ENCODE measurements around the gene BMP7.

The BMP7 gene

DNA sequence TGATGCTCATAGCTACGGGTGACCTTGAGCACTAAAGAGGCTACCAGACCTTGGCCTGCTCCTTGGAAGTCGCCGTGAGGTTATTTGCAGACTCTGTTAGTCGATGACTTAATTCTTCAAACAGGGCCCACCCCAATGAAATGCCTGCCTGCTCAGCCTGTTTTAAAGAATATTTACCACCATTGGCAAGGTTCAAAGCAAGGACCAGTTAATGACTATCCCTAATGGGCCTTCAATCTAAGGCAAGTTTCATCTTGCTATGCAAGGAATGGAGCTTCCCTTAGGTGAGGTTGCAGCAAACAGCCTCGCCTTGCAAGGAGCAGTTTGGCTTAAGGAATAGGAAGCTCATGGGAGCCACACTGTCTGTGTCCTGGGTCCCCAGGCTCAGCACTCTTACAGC lies 40.3 kb upstream of the BMP7 start:
- no peaks in the 10 kb centered on the region for H3K4me1 ChIP-seq (ENCODE audit: control insufficient read depth in 1 of 2, insufficient read depth in 2 of 2, low read length in 2 of 2)
- peaks cover 0 to 3% of the 10 kb centered on the region in 2 donors for H3K27me3 ChIP-seq (ENCODE audit: control insufficient read depth in 1 of 2, insufficient read depth in 2 of 2, low read length in 2 of 2)
- no peaks in the 10 kb centered on the region for H3K9me3 ChIP-seq (ENCODE audit: control insufficient read depth in 1 of 2, low read length in 2 of 2)
- H3K27ac ChIP-seq (ENCODE audit: low read depth, low read length) = no peak overlapping the region
- no peak overlapping the region for H3K4me3 ChIP-seq (ENCODE audit: low read depth in 1 of 2, low read length in 2 of 2)
- H3K9ac ChIP-seq (ENCODE audit: low read depth in 1 of 2, low read length in 2 of 2) = no peak overlapping the region
- no peaks in the 10 kb centered on the region for H3K36me3 ChIP-seq (ENCODE audit: control insufficient read depth in 1 of 2, insufficient read depth in 2 of 2, low read length in 2 of 2)

DNA sequence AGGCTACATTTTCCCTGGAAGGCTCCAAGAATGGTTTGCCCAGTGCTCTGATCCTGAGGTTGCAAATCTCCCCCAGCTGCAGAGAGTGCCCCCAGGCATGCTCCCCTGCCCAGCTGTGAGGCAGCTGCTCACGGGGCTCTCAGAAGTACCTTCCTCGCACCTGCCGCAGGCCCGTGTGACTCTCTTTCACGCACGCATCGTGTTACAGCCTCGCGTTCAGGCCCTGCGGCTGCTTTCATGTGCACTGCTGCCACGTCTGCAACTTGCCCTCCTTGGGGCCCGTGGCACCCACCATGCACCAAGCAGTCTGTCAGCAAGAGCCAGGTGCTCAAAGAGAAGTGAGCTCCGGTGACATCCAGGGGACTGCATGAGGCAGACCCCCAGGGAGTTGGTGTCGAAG lies 34.6 kb upstream of the BMP7 start:
- Histone ChIP-seq H3K4me3 (ENCODE audit: low read depth in 1 of 2, low read length in 2 of 2) (no peak overlapping the region), H3K4me1 (ENCODE audit: control insufficient read depth in 1 of 2, insufficient read depth in 2 of 2, low read length in 2 of 2) (no peaks in the 10 kb centered on the region), H3K9ac (ENCODE audit: low read depth in 1 of 2, low read length in 2 of 2) (no peak overlapping the region), H3K27me3 (ENCODE audit: control insufficient read depth in 1 of 2, insufficient read depth in 2 of 2, low read length in 2 of 2) (peaks cover 0 to 3% of the 10 kb centered on the region in 2 donors), H3K36me3 (ENCODE audit: control insufficient read depth in 1 of 2, insufficient read depth in 2 of 2, low read length in 2 of 2) (no peaks in the 10 kb centered on the region), H3K27ac (ENCODE audit: low read depth, low read length) (no peak overlapping the region), H3K9me3 (ENCODE audit: control insufficient read depth in 1 of 2, low read length in 2 of 2) (no peaks in the 10 kb centered on the region)

DNA sequence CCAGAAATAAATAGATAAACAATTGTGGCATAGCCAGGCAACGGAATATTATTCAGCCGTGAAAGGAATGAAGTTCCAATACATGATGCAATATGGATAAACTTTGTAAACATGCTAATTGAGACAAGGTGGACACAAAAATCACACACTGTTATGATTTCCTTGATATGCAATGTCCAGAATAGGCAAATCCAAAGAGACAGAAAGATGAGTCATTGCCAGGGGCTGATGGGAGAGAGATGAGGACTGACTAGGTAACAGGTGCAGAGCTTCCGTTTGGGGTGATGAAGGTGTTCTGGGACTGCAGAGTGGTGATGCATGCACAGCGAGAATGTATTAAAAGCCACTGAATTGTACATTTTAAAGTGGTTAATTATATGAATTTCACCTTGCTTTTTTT lies 32.0 kb upstream of the BMP7 start:
- H3K9me3 ChIP-seq (ENCODE audit: control insufficient read depth in 1 of 2, low read length in 2 of 2) = no peaks in the 10 kb centered on the region
- no peak overlapping the region for H3K9ac ChIP-seq (ENCODE audit: low read depth in 1 of 2, low read length in 2 of 2)
- peaks cover 0 to 3% of the 10 kb centered on the region in 2 donors for H3K27me3 ChIP-seq (ENCODE audit: control insufficient read depth in 1 of 2, insufficient read depth in 2 of 2, low read length in 2 of 2)
- H3K36me3 ChIP-seq (ENCODE audit: control insufficient read depth in 1 of 2, insufficient read depth in 2 of 2, low read length in 2 of 2) = no peaks in the 10 kb centered on the region
- H3K4me3 ChIP-seq (ENCODE audit: low read depth in 1 of 2, low read length in 2 of 2) = no peak overlapping the region
- no peak overlapping the region for H3K27ac ChIP-seq (ENCODE audit: low read depth, low read length)
- no peaks in the 10 kb centered on the region for H3K4me1 ChIP-seq (ENCODE audit: control insufficient read depth in 1 of 2, insufficient read depth in 2 of 2, low read length in 2 of 2)

DNA sequence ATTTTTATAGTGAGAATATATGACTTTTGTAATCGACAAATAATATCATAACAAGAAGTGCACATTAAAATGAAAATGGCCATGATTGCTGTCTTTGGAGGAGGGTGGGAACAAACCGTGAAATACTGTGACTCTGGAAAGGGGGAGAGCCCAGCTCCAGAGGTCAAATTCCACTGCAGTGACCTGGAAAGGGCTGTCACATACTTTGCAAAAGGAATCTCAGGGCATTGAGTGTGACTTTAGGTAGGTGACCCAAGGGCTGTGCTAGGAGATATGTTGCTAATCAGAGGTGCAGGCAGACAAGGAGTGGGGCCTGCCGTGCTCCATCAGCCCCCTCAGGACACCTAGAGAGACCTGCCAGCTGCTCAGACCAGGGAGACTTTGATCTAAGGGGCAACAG lies 28.1 kb upstream of the BMP7 start:
- H3K27ac ChIP-seq (ENCODE audit: low read depth, low read length) = no peak overlapping the region
- H3K4me3 ChIP-seq (ENCODE audit: low read depth in 1 of 2, low read length in 2 of 2) = no peak overlapping the region
- H3K9me3 ChIP-seq (ENCODE audit: control insufficient read depth in 1 of 2, low read length in 2 of 2) = no peaks in the 10 kb centered on the region
- peaks cover 0 to 11% of the 10 kb centered on the region in 2 donors for H3K27me3 ChIP-seq (ENCODE audit: control insufficient read depth in 1 of 2, insufficient read depth in 2 of 2, low read length in 2 of 2)
- H3K4me1 ChIP-seq (ENCODE audit: control insufficient read depth in 1 of 2, insufficient read depth in 2 of 2, low read length in 2 of 2) = no peaks in the 10 kb centered on the region
- no peaks in the 10 kb centered on the region for H3K36me3 ChIP-seq (ENCODE audit: control insufficient read depth in 1 of 2, insufficient read depth in 2 of 2, low read length in 2 of 2)
- H3K9ac ChIP-seq (ENCODE audit: low read depth in 1 of 2, low read length in 2 of 2) = no peak overlapping the region

DNA sequence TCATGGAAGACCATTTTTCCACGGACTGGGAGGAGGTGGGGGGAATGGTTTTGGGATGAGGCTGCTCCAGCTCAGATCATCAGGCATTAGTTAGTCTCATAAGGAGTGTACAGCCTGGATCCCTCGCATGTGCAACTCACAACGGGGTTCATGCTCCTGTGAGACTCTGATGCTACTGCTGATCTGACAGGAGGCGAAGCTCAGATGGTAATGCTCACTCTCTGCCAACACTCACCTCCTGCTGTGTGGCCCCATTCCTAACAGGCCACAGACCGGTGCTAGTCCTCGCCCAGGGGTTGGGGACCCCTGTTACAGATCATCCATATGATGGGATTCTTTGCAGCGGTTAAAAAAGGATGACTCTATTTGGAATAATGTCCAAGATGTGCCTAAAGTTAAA lies 27.6 kb upstream of the BMP7 start:
- Histone ChIP-seq H3K9me3 (ENCODE audit: control insufficient read depth in 1 of 2, low read length in 2 of 2) (no peaks in the 10 kb centered on the region), H3K9ac (ENCODE audit: low read depth in 1 of 2, low read length in 2 of 2) (no peak overlapping the region), H3K4me1 (ENCODE audit: control insufficient read depth in 1 of 2, insufficient read depth in 2 of 2, low read length in 2 of 2) (no peaks in the 10 kb centered on the region), H3K36me3 (ENCODE audit: control insufficient read depth in 1 of 2, insufficient read depth in 2 of 2, low read length in 2 of 2) (no peaks in the 10 kb centered on the region), H3K27ac (ENCODE audit: low read depth, low read length) (no peak overlapping the region), H3K4me3 (ENCODE audit: low read depth in 1 of 2, low read length in 2 of 2) (no peak overlapping the region), H3K27me3 (ENCODE audit: control insufficient read depth in 1 of 2, insufficient read depth in 2 of 2, low read length in 2 of 2) (peaks cover 0 to 12% of the 10 kb centered on the region in 2 donors)

DNA sequence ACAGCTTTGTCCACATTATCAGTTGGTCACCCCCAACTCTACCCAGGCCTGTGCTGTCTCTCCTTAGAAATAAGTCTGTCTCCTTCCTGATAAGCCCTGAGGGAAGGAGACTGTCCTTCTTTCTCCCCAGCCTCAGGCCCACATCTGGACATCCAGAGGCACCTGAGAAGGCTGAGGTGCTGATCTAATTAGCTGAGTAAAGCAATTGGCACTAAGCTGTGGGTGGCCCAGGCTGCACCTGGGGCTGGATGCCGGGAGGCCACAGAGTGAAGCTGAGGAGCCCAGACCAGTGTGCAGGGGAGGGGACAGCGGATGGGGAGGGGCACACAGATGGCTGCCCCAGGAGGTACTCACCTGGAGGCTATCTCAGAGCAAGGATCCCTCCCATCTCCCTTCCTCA lies 26.2 kb upstream of the BMP7 start:
- no peaks in the 10 kb centered on the region for H3K9me3 ChIP-seq (ENCODE audit: control insufficient read depth in 1 of 2, low read length in 2 of 2)
- H3K4me3 ChIP-seq (ENCODE audit: low read depth in 1 of 2, low read length in 2 of 2) = no peak overlapping the region
- peaks cover 0 to 19% of the 10 kb centered on the region in 2 donors for H3K27me3 ChIP-seq (ENCODE audit: control insufficient read depth in 1 of 2, insufficient read depth in 2 of 2, low read length in 2 of 2)
- H3K36me3 ChIP-seq (ENCODE audit: control insufficient read depth in 1 of 2, insufficient read depth in 2 of 2, low read length in 2 of 2) = no peaks in the 10 kb centered on the region
- H3K27ac ChIP-seq (ENCODE audit: low read depth, low read length) = no peak overlapping the region
- peaks cover 0 to 7% of the 10 kb centered on the region in 2 donors for H3K4me1 ChIP-seq (ENCODE audit: control insufficient read depth in 1 of 2, insufficient read depth in 2 of 2, low read length in 2 of 2)
- no peak overlapping the region for H3K9ac ChIP-seq (ENCODE audit: low read depth in 1 of 2, low read length in 2 of 2)

DNA sequence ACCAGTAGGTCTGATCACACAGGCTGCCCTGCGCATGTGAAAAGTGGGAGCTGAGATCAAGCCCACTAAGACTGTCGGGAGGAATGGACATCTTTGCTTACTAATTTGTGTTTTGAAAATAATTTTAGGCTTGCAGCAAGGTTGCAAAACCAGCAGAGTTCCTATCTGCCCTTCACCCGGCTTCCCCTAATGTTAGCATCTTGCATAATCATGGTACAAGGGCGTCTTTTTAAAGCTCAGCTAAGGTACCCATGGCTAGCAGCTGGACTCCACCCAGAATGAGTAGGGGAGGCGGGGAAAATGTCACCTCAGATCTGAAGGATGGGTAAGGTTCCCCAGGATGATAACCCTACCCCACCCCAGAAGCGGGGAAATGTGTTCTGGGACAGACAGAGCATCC lies 25.3 kb upstream of the BMP7 start:
- H3K9ac ChIP-seq (ENCODE audit: low read depth in 1 of 2, low read length in 2 of 2) = no peak overlapping the region
- H3K36me3 ChIP-seq (ENCODE audit: control insufficient read depth in 1 of 2, insufficient read depth in 2 of 2, low read length in 2 of 2) = no peaks in the 10 kb centered on the region
- H3K27ac ChIP-seq (ENCODE audit: low read depth, low read length) = no peak overlapping the region
- peaks cover 5 to 25% of the 10 kb centered on the region in 2 donors for H3K27me3 ChIP-seq (ENCODE audit: control insufficient read depth in 1 of 2, insufficient read depth in 2 of 2, low read length in 2 of 2)
- peaks cover 0 to 7% of the 10 kb centered on the region in 2 donors for H3K4me1 ChIP-seq (ENCODE audit: control insufficient read depth in 1 of 2, insufficient read depth in 2 of 2, low read length in 2 of 2)
- H3K9me3 ChIP-seq (ENCODE audit: control insufficient read depth in 1 of 2, low read length in 2 of 2) = no peaks in the 10 kb centered on the region
- H3K4me3 ChIP-seq (ENCODE audit: low read depth in 1 of 2, low read length in 2 of 2) = no peak overlapping the region

DNA sequence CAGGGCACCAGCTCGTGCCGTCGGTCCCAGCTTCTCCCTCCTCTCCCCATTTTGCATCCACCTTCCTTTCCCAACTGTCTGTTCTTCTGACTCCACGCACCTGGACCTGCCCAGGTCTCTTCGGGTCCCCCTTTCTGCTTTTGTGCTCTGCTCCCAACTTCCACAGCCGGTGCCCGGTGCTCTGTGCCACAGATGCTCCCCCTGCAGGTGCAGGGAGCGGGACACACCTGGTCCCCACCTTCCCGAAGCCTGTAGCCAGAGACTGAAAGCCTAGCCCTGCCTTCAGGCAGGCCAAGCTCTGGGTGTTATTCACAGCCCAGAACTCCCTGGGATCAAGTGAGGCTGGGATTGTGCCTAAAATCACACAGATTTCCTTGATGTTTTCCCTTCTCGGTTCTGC lies 24.6 kb upstream of the BMP7 start:
- H3K27ac ChIP-seq (ENCODE audit: low read depth, low read length) = no peak overlapping the region
- no peaks in the 10 kb centered on the region for H3K9me3 ChIP-seq (ENCODE audit: control insufficient read depth in 1 of 2, low read length in 2 of 2)
- no peak overlapping the region for H3K9ac ChIP-seq (ENCODE audit: low read depth in 1 of 2, low read length in 2 of 2)
- peaks cover 5 to 25% of the 10 kb centered on the region in 2 donors for H3K27me3 ChIP-seq (ENCODE audit: control insufficient read depth in 1 of 2, insufficient read depth in 2 of 2, low read length in 2 of 2)
- peaks cover 0 to 7% of the 10 kb centered on the region in 2 donors for H3K4me1 ChIP-seq (ENCODE audit: control insufficient read depth in 1 of 2, insufficient read depth in 2 of 2, low read length in 2 of 2)
- no peaks in the 10 kb centered on the region for H3K36me3 ChIP-seq (ENCODE audit: control insufficient read depth in 1 of 2, insufficient read depth in 2 of 2, low read length in 2 of 2)
- no peak overlapping the region for H3K4me3 ChIP-seq (ENCODE audit: low read depth in 1 of 2, low read length in 2 of 2)

DNA sequence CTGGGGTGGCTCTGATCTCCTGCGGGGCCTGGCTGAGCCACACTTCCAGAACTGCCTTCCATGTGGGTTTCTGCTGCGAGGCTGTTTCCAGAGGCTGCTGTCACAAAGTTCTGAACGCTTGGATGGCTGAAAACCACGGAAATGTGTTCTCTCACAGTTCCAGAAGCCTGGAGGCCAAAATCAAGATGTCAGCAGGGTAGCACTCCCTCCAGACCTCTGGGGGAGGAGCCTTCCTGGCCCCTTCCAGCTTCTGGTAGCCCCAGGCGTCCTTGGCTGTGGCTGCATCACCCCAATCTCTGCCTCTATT lies 23.7 kb upstream of the BMP7 start:
- Histone ChIP-seq H3K4me1 (ENCODE audit: control insufficient read depth in 1 of 2, insufficient read depth in 2 of 2, low read length in 2 of 2) (peaks cover 0 to 7% of the 10 kb centered on the region in 2 donors), H3K9ac (ENCODE audit: low read depth in 1 of 2, low read length in 2 of 2) (no peak overlapping the region), H3K27me3 (ENCODE audit: control insufficient read depth in 1 of 2, insufficient read depth in 2 of 2, low read length in 2 of 2) (peaks cover 5 to 25% of the 10 kb centered on the region in 2 donors), H3K9me3 (ENCODE audit: control insufficient read depth in 1 of 2, low read length in 2 of 2) (no peaks in the 10 kb centered on the region), H3K36me3 (ENCODE audit: control insufficient read depth in 1 of 2, insufficient read depth in 2 of 2, low read length in 2 of 2) (no peaks in the 10 kb centered on the region), H3K4me3 (ENCODE audit: low read depth in 1 of 2, low read length in 2 of 2) (no peak overlapping the region), H3K27ac (ENCODE audit: low read depth, low read length) (no peak overlapping the region)

DNA sequence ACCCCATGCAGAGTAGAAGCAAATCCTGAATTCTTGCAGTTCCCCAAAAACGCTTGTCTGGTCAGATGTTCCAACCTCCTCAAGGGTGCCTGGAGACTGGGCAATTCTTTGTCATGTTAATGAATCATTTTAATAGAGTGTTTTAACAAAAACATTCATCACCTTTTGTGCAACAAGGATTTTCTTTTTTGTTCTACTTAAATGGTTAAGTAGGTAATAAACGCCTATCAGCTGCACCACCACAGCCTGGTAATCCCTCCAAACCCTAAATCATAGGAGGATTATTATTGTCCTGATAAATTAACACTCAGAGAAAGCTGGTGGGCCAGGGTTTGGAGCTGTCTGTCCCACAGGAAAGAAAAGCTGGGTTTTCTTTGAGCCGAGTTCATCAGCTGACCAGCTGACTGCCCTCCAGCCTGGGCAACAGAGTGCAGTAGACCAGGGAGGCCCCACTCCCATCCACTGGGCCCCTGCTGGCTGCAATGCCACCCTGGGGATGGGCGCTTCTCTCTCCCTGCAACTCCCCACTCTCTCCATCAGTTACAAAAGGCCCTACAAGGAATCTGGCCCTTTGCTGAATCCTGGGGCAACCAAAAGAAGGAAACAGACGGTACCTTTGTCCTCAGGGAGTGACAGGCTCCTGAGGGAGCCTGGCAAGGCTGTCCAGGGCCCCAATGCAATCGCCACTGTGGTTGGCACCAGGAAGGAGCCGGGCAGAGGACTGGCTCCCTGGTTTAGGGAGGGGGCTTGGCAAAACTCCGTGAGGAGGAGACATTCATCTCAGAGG lies 23.1 kb upstream of the BMP7 start:
- Histone ChIP-seq H3K27me3 (ENCODE audit: control insufficient read depth in 1 of 2, insufficient read depth in 2 of 2, low read length in 2 of 2) (peaks cover 5 to 25% of the 10 kb centered on the region in 2 donors), H3K9ac (ENCODE audit: low read depth in 1 of 2, low read length in 2 of 2) (no peak overlapping the region), H3K36me3 (ENCODE audit: control insufficient read depth in 1 of 2, insufficient read depth in 2 of 2, low read length in 2 of 2) (no peaks in the 10 kb centered on the region), H3K27ac (ENCODE audit: low read depth, low read length) (no peak overlapping the region), H3K4me1 (ENCODE audit: control insufficient read depth in 1 of 2, insufficient read depth in 2 of 2, low read length in 2 of 2) (peaks cover 0 to 7% of the 10 kb centered on the region in 2 donors), H3K9me3 (ENCODE audit: control insufficient read depth in 1 of 2, low read length in 2 of 2) (no peaks in the 10 kb centered on the region), H3K4me3 (ENCODE audit: low read depth in 1 of 2, low read length in 2 of 2) (no peak overlapping the region)

All from duodenal mucosa (tissue), 2 donors.